EL (cell line): ENCODE data around the gene ASB14.

Experiments
- DNase-seq: peaks from one replicate; pipeline ENCODE4 v3.0.0-alpha.2; 2016

The ASB14 gene

DNA sequence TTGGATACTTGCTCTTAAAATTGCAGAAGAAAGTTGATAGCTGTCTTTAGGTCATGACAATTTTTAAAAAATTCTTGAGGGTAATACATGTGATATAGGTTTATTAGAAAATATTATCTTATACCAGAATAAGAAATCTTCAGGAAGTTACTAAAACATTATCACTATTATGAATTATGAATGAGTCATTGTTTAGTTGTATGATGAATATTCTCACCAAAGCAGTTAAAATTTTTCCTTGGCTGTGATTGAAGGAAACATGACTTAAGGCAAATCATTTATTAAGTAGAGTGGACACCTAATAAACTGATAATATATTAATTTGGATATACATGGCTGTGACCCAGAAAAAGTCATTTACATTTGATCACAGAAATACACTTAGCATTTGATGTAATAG lies 34.8 kb downstream of the ASB14 start:
- DNase-seq: no peak

DNA sequence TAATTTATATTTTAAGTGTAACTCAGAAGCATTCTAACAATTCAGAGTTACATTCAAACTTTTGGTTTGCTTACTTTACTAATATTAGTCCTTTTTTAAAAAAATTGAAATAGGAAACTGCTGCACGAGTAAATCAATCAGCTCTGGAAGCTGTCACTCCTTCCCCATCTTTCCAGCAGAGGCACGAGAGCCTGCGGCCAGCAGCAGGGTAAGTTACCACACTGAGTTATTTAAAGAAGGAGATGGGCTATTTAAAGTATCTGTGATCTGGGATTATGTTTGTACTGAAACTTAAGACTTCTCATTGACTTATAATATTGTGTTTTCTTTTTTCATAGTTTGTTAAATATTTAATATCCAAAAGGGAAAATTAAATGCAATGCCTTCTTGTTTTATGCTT lies 35.6 kb downstream of the ASB14 start:
- DNase-seq: no peak

DNA sequence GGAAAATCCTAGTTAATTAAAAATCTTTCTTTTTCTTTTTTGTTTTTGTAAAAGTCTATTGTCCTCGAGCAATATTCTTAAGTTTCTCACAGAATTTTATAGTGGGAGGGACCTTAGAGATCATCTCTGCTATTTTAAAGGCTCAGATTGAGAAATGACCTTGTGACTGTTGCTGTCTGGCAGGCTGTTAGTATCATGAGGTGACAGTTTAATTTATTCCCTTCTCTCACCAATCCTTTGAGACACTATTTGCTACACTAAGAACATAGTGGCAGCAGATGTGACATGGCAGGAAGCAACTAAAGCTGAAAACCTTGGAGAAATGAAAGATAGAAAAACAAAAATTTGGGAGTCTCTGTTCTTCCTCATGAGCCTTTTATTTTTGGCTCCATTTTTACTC lies 40.1 kb downstream of the ASB14 start:
- DNase-seq: no peak

DNA sequence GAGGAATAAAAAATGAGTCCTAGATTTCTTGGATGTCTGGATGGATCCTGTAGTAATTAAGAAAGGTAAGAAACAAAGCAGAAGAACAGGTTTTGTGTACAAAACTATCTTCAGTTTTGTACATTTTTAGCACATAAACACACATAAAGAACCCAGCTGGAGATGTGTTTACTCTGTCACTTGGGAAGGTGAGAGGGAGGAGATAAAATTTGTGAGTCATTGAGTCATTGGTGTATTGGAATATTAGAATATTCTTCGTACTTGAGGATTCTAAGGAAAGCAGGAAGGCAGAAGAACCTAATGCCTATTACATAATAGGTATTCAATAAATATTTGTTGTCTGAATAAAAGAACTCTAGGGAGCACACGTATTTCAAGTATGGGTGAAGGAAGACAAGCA lies 47.5 kb downstream of the ASB14 start:
- DNase-seq: no peak

DNA sequence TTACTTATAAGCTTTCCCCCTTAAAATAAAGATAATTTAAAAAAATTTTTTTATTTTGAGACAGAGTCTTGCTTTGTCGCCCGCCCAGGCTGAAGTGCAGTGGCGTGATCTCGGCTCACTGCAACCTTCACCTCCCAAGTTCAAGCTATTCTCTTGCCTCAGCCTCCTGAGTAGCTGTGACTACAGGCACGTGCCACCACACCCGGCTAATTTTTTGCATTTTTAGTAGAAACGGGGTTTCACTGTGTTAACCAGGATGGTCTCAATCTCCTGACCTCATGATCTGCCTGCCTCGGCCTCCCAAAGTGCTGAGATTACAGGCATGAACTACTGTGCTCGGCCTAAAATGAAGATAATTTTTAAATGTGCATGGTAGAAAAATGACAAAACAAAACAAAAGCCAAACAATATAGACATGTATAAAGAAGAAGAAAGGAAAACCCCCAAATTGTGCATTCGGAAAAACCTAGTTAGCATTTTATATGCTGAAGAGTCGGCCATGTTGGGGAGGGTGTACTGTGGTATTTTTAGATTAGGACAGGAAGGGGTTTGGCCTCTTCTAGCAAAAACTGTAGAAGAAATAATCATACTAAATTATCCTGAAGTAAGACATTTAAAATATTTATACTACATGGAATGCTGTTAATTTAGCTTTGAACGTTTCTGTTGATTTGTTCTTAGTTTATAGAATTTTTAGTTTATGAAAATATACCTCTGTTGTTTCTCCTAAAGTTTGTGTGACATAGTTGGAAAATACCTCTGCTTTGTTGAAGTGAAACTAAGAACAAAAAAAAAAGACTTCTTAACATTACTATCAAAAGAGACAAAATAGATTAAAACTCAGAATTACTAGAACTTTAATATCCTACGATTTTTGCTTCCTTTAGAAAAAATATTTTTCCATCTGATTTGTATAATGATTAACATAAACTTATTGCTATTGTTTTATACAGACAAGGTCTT lies 57.6 kb downstream of the ASB14 start:
- no peak for DNase-seq

DNA sequence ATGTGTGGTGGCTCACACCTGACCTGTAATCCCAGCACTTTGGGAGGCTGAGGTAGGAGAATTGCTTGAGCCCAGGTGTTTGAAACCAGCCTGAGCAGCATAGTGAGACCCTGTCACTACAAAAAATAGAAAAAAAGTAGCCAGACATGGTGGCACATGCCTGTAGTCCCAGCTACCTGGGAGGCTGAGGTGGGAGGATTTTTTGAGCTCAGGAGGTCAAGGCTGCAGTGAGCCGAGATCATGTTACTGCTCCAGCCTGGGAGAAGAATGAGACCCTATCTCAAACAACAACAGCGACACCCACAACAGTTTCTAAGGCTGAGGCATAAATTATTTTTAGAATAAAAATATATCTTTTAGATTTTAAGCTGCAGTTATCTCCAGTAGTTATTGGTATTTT lies 58.7 kb downstream of the ASB14 start:
- DNase-seq: no peak

DNA sequence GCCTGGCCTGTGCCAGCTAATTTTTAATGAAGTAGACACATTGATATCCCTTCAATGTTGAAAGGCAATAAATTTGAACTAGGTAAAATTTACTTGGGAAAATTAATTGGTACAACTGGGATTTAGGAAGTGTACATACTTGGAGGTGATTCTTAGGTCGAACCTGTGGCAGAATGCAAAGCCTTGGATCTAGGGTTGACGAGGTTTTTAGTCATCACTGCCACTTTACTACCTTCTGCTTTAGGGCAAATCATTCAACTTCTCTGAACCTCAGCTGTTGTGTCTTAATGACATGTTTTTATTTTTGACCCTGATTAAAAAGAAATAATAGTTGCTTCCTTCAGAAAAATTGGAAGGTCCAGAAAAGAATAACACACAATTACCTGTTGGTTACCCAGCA lies 62.5 kb downstream of the ASB14 start:
- DNase-seq: no peak

DNA sequence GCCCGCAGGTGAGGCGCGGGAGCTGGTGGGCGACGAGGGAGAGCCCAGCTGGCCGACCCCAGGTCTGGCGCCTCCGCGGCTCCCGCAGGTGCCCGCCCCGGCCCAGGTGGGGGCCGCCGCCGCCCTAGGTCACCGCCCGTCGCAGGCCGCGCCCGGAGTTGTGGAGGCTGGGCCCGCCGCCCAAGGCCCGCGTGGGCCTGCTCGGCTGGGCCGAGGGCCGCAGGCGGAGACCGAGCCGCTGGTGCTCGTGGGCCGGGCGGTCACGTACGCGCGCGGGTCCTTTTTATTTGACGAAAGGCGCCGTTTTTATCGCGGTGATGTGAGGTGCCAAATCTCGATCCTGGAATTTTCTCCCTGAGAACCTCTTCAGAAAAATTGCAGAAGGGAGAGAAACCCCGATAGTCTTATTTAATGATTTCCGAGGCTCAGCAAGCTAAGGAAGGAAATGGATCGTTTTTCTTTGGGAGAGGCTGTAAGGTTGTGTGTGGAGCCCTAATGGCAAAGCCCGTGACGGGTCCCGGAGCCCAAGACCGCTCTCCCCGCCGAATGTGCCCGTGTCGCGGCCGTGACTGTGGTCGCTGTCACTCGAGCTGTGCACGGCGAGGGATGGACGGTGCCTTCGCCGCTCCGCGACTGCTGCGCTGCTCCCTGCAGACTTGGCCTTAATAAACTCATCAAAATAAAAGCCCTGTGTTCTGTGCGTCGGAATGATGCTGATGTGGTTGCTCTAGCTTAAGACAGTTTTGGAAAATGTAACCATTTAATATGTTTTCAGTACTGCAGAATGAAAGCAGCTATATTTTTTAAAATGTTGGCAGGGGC lies 64.3 kb downstream of the ASB14 start:
- peak; percentile 50 for DNase-seq

DNA sequence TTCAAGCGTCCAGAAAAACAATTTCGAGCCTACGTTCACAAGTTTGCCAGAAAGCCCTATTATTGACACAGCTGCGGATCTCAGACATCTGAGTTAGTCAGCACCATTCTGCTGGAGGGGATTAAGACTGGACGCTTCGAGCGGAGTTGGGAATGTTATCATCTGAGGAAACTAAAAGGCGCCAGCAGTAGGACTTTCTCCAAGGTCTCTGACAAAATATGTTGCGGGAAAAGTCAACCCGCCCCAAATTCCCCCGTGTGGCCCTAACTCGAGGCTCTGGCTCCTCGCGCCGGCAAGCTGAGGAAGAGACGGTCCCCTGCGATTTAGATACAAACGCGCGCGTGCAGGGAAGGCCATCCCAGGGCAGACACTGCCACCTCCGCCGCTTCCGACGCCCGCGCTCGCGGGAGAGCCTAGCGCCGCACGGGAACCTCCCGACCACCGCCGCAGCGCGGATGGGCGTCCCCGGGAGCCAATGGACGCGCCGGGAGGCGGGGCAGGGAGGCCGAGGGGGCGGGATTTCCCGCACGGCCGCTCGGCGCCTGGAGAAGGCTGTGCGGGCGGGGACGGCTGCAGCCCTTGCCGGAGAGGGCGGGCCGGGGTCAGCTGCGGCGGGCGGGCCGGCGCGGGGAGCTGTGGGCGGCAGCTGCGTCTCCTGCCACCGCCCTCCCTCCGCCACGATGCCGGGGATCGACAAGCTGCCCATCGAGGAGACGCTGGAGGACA lies 65.1 kb downstream of the ASB14 start, which contains the start of gene APPL1:
APPL1 (plus strand) TSS at position 526 of the 726 bp plus-strand sequence; CDS start at position 681, 155 bp downstream.
- DNase-seq: peak; percentile 92

DNA sequence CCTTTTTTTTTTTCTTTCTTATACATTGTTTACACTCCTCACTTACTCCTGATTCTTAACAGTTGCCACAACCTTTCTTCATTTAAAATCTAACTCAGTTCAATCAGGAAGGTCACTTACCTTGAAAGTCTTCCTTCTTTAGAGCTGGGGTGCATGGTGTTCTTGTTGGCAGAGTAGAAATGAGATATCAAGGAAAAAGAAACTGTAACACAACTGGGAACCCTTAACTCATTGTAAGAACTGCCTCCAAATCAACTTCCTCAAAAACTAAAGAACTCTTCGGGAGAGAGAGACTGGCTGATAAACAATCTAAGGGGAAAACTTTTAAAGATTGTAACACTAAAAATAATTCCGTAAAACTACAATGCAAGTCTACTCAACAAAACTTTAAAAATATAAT lies 66.3 kb downstream of the ASB14 start:
- DNase-seq: no peak

DNA sequence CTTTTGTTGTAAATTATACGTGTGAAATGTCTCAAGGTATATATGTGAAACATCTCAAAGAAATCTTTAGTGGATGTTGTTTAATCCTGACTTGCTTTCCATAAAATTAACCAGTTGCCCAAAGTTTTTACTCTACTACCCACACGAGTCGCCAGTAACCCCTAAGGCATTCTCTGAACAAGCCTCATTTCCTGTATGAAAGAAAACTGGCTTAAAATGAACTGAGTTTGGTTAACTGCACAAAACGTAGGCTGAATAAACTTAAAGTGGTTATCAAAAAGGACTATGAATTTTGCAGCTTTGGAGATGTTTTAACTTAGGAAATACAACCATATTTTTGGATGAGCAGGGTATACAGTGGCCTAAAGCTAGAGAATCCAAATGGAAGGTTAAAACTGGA lies 67.6 kb downstream of the ASB14 start:
- DNase-seq: peak; percentile 31

DNA sequence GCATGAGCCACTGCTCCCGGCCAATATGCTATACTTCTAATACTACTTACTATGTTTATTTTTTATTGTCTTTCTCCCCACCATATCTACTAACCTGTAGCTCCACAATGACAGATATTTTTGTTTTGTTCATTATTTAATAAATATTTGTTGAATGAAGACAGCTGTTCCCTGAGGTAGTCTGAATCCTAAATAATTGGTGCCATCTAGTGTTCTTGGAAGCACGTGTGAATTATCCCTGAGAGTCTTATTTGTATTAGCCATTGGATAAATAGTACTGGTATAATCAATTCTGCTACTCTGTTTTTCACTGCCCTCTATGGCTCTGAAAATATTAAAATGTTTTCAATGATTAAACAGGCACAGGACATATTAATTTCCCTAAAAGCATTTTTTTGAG lies 70.6 kb downstream of the ASB14 start:
- peak; percentile 4 for DNase-seq
